Islet precursor cell (in vitro differentiated cells): ENCODE results near the gene SLC12A7.
"Not testable (repeated sequence)": the region's sequence is repeated elsewhere in the genome, so short reads cannot be mapped to it uniquely, and the experiment has no call there.

Source experiments
- DNase-seq: peaks from one replicate; pipeline ENCODE4 v3.0.0-alpha.2; 2018

SLC12A7 gene

DNA sequence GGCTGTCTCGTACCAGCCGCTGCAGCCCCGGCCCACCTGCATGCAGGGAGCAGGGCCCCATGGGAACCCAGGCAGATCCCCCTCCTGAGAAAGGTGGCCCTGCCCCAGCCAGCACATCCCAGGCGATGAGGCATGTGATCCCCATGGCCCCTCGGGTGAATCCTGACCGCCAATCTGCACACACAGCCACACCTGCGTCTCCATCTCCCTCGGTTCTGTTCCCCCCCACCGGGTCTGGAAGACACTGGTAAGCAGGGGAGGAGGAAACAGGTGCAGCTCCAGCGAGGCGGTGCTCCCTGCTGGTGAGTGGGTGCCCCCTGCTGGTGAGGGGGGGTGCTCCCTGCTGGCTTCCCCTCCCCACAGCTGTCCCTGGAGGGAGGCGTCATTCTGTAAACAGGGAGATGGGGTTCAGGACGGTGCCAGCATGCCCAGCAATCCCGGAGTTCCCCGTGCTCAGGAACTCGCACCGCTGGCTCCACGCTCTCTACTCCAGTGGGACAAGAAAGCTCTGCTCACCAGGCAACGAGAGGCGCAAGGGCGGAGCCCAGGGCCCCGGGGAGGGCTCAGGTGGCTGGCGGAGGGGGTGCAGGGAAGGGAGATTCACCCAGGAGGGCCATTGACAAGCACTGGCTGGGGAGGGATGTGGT is 28.4 kb upstream of the SLC12A7 start:
- DNase-seq, result peak; percentile 78

DNA sequence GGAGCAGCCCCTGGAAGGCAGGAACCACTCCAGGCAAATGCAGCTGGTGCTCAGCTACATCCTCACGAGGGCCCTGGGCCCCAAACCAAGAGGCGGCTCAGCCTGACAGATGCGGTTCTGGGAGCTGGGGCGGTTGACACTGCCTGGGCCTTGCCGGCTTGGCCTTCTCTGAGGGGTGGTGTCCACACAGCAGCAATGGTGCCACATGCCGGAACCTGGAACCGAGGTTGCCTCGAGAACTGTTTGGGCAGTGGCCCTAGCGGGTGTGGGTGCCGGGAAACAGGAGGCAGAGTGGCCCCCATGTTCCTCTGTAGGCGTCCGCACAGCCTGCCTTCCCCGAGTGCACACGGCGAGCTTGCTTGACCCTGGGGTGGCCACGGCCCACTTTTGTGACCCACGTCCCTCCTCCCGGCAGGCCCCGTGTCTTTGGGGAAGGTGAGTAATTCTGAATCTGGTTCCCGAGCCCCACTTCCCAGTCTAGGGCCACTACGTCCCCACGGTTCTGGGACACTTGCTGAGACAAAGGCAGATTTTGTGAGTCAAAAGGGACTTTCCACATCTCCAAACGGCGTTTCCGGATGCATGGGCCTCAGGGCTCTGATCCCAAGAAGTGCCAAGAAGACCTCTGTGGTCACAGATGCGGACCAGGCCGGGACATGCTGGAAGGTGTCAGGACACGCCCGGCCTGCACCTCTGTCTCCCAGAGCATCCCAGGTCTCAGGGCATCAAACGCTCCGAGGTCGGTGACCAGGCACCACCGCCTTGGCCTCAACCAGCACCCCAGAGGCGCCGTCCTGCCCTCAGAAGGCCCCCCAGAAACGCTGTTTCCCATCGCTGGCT is 27.7 kb upstream of the SLC12A7 start:
- DNase-seq, result no peak

DNA sequence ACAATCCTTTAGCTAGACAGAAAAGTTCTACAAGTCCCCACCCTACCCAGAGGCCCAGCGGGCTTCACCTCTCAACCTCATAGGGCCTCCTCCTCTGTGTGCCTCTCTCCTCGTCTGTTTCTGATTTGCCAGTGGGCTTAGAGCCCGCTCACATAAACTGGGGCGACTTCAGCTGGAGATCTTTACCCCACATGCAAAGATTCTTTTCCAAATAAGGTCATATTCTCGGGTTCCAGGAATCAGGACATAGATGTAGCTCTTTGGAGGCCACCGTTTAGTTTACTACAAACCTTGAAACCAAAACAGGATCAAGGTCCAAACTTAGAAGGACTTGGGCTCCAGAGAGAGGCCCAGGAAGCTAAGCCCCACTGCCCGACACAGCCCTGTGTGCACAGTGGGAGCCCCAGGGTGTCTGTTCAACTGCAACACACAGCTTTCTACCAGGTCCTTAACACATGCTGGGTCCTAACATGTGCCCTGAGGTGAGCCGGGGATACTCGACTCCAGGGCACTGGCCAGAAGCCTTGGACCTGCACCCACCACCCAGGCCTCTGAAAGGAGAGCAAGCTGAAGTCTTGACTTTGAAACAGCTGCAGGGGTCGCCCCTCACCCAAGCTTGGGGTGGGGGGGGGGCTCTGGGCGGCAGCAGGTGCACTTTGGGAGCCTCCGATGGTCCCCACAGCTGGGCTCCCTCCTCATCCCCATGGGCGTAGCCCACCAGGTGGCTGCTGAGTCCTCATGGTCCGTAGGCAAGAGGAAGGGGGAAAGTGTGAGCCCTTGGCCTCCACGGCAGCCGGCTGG is 26.8 kb upstream of the SLC12A7 start:
- DNase-seq, result no peak

DNA sequence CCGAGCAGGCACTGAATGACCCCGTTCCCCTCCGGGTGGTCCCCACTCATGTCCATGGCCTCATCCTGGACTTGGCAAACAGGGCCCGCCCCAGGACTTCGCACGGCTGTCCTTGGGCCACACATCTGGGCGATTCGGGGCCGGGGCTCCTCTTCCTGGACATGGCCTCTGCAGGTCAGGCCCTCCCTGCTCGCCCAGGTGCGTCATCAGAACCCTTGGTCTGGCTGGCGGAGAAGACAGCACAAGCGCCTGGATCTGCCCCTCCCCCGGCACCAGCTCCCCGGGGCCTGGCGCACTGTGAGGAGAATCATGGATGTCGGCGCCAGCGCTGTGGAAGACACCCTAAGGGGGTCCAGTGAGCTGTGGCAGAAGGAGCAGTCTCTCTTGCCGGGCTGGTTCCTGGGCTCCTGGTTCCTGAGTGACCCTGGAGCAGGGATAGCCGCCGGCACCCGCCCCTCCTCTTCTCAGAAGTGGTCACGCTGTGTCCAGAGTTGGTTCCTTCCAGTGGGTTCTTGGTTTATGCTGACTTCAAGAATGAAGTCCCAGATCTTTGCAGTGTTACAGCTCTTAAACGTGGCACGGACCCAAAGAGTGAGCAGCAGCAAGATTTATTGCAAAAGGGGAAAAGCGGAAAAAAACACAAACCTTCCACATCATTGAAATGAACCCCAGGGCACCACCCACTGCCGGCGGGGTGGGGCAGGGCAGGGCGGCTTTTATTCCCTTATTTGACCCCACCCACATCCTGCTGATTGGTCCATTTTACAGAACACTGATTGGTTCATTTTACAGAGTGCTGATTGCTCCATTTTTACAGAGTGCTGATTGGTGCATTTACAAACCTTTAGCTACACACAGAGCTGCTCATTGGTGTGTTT is 25.9 kb upstream of the SLC12A7 start:
- no peak for DNase-seq

DNA sequence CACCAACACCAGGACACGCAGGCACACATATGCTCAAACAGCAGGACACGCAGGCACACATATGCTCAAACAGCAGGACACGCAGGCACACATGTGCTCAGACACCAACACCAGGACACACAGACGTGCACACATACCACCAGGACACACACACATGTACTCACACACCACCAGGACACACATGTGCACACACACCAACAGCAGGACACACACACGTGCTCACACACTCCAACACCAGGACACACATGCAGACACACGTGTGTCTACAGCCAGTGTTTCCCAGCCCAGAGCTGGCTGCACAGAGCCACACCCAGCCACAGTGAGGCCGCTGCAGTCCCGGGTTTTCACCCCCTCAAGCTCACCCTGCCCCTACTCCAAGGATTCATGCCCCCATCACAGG is 25.0 kb upstream of the SLC12A7 start:
- DNase-seq, result no peak

DNA sequence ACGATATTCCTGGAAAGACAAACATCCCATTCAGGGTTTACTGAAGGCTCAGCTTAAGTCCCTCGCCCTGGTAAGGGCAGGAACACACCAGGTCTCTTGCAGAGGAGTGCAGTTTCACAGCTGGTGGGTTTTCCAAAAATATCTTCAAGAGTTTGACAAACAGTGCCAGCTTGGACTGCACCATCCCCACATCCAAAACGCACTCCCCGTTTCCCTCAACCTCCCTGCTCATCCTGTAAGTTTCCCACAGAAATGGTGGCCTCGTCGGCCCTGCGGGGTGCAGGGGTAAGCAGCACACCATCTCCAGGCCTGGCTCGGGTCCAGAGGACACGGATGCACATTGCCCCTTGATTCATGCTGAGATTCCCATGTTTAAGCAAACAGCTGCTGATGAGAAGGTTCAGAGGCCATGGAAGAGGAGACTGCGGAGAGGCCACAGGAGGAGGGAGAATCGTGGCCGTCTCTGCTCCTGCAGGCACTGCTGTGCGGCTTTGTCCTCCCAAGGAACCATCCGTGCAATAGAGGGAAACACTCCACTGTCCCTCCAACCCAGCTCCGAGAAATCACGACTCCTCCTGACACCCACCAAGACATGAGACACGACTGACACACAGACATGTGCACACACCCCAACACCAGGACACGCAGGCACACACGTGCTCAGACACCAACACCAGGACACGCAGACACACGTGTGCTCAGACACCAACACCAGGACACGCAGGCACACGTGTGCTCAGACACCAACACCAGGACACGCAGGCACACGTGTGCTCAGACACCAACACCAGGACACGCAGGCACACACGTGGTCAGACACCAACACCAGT is 24.0 kb upstream of the SLC12A7 start:
- no peak for DNase-seq

DNA sequence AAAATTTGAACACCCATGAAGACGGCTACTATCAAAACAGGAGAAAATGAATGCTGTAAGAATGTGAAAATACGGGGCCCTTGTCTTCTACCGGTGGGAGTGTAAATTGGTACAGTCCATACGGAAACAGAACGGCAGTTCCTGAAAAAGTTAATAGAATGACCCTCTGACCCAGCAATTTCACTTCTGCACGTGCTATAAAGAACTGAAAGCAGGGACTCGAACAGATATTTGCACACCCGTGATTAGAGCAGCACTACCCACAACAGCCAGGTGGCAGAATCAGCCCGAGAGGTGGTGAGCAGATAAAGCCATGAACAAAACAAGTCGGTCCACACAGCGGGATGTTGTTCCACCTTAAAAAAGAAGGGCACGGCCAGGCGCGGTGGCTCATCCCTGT is 22.6 kb upstream of the SLC12A7 start:
- DNase-seq, result no peak

DNA sequence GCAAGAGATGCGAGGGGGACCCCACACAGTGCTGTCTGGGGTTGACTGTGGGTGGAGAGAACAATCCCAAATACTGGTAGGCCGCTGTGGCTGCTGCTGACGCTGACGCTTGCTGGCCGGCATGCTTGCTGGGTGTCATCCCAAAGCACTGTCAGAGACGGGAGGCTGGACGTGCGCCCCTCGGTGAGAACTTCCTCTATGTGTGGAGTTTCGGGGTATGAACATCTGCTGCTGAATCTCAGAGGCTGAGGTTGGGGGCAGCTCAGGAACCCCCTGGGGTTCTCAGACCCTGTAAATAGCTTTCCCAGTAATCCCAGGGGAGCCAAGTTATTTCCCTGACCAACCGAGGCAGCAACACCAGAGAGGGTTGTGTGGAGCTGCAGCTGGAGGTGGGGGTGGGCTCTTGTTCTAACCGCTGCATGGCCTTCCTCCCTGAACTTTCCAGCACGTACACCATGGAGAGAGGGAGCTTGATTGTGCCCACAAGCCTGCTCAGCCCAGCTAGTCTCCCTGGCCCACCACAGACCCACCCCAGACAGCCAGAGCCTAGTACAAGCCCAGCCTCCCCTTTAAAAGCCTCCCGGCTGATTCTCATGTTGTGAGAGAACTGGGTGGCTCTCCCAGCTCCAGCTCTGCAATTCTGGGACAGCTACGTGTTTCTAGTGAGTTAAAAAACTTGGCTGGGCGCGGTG is 21.8 kb upstream of the SLC12A7 start:
- DNase-seq, result no peak

DNA sequence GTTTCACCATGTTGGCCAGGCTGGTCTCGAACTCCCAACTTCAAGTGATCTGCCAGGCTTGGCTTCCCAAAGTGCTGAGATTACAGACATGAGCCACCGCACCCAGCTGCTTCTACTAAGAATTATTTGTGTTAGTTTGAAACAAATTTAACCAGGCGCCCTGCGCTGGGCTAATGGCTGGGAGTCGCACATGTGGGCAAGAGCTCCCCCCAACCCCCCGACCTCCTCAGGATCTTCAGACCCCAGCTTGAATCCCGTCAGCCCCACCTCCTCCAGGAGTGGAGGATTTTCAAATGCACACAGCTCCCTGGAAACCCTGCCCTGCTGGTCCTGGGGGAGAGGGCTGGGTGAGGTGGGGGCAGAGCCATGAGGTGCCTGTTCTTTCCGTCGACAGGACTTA is 21.2 kb upstream of the SLC12A7 start:
- DNase-seq, result no peak

DNA sequence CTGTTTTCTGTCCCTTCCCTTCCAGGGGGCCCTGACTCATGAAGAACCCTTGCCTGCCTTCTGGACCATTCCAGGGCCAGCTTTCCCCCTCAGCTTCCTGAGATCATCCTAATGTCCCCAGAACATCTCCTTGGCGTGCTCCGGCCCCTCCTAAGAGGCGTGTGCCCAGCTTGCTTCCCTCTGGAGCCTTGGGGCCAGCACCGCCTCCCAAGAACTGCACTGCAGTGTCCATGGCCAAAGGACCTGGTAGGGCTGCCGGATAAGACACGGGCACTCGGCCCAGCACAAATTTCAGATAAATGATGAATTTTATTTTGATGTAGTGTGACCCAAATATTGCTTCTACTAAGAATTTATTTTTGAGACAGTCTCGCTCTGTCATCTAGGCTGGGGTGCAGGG is 20.7 kb upstream of the SLC12A7 start:
- DNase-seq, result no peak

DNA sequence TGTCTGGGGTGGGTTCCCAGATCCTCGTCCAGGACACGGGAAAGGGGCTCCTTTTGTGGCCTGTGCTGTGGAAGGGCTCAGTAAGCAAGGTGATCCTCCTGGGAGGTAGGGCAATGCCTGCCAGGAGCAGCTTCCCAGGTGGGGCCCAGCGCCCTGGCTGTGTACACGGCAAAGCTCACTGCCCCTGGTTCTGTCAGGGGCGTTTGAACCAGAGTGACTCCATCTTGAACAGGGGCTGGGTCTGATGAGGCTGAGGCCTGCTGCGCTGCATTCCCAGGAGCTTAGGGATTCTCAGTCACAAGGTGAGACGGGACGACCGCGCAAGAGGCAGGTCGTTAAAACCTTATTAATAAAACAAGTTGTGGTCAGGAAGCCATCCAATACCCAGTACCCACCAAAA is 19.9 kb upstream of the SLC12A7 start:
- DNase-seq, result no peak

DNA sequence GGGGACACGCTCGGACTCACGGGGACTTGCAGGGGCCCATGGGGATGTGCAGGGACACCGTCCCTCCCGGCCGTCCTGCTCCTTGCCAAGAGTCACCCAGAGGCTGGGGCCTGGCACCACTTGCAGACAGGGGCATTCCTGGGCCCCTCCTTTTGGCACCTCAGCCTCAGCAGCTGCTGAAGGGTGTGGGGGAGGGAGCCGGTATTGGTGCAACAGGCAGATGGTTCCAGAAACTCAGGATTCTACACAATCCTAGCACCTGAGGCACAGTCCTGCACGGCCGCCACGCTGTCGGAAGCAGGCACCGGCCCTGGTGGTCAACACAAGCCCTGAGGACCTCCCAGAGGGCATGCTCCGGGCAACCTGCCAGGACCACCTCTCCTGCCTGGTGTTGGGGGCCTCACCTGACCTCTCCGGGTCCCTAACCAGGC is 19.3 kb upstream of the SLC12A7 start:
- DNase-seq, result no peak

DNA sequence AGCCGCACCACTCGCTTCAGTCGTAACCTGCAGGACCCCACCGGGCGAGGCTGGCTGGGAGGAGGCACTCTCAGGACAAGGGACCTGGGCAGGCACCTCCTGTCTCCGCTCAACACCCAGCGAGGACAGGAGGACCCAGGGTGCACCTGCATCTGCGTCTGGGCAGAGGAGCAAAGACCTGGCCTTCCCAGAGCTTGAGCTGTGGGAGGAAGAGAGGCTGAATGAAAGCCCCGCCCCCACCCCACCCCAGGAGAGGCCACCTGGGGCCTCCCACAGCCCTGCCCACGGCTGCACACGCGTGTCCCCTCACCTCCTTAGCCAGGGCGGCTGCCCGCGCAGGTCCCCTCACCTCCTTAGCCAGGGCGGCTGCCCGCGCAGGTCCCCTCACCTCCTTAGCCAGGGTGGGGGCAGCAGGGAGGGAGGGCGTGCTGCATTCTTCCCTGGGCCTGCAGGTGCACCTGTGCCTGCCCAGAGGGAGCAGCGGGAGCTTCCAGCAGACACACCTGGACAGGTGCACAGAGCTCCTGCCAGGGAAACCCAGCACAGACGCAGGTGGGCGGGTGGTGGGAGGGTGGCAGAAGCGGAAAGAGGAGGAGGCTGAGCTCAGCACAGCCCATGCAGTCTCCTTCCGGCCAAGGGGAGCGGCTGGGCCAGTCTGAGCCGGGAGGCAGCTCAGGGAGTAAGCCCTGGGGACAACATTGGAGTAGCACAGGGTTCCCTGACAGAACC is 18.5 kb upstream of the SLC12A7 start:
- DNase-seq, result no peak

DNA sequence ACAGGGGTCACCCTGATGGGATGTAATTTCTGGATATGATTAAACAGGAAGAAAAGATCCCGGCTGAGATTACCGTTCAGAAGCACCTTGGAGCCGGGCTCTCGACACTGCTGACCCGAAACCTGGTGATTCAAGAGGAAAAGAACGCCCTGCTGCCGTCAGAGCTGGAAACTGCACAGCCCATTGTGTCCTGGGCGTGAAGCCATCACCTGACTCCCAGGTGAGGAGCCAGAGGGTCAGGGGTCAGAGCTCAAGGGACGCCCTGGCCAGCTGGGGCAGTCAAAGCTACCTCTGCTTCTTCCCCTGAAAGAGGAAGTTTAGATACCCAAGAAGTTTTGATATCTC is 17.8 kb upstream of the SLC12A7 start:
- no peak for DNase-seq

DNA sequence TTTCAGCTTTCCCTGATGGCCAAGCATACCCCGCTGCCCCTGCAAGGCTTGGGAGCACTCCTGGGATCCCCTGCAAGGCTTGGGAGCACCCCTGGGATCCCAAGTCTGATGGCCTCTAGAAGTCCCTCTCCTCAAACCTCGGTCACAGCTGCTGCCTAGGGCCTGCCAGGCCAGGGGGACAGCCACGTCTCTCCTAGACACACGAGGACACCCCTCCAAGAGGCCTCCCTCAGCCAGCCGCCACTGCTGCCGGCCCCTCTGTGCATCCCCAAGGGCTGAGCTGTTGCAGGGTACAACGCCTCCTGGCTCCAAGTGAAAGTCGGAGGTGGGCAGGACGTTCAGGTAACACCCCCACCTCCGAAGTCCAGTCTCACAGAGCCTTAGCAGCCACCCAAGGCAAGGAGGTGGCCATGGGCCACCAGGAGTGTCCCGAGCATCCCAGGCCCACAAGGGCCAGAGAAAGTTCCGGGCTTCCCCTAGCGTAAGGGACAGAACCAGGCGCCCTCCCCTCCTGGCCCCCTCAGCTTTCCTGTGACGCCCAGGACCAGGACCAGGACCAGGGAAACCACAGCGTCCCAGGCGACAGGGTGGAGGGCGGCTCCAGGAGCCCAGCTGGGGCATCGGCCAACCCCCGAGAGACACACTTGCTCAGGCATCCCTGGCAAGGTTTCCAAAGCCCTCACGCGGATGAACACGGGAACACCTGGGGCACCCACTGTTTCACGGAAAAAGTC is 17.3 kb upstream of the SLC12A7 start:
- no peak for DNase-seq

DNA sequence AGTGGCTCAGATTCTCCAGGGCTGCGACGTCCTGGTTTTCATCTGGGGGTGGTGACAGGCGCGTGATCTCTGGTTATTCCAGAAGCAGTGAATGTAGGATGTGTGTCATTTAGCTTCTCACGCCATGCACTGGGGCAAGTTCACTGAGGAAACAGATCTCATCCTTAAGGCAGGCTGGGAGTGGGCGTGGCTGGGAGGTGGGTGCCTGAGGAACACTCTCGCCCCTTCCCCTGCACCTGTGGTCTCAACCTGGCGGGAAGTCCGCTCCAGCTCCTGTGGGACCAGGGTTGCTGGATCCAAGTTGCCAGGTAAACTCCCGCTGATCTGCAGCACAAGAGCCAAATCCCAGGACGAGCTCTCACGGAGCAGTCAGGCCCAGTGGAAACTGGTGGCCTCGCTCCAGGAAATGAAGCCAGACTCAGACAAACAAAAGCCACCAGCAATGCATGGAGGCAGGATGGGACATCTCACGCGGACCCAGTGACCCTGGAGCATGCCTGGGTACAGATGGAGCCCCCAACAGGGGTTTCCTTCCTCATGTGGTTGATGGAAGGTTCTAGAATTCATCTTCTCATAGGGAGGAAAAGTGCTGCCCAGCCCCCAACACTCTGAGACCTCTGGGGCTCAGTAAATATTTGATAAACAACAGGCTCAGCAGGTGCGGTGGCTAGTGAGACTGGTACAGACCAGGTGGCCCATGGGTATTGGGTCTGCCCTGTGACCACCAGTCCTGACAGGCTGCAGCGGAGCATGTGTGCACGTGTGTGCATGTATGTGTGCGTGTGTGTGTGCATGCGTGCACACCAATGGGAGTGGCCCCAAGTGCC is 16.3 kb upstream of the SLC12A7 start:
- DNase-seq, result peak; percentile 70

DNA sequence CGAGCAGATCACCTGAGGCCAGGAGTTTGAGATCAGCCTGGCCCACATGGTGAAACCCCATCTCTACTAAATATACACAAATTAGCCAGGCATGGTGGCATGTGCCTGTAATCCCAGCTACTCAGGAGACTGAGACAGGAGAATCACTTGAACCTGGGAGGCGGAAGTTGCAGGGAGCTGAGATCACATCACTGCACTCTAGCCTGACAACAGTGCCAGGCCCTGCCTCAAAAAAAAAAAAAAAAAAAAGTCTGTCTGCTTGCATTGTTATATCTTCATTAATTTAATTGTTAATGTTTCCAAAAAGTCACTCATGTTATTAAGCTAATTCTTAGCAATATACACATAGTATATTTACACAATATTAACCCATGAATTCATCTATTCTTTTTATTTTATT is 13.8 kb upstream of the SLC12A7 start:
- not testable (repeated sequence) for DNase-seq

DNA sequence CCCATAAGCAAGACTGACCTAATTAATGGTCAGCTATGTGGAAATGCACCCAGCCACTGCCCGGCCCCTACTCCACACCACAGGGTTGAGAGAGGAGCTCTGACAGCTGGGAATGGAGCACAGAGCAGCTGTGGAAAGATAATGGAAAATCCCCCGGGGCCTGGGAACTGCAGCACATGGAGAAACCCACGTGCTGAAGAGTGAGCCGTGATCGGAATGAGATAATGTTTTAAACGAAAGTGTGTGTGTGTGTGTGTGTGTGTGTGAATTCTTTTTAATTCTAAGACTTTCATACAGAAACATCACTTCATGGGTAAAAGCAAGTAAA is 13.1 kb upstream of the SLC12A7 start:
- no peak for DNase-seq
